B cell (primary cell): Measurements from ENCODE around the gene RNF26. TPM values are rescaled to one million over a fixed set of nuclear protein-coding genes. Genes with fewer than 3 reads are reported as not detected.

Source experiments
- ATAC-seq: fragments of 200-7000 bp; cut with Tn5 transposase; one replicate; pipeline ENCODE4 v1.10.0; 2021; ENCODE audit warnings: low read depth, mild to moderate bottlenecking, moderate number of reproducible peaks, moderate library complexity
- CTCF ChIA-PET: fragments of 350-600 bp; sonication (Branson Sonifier 250); formaldehyde crosslinking; loops from one replicate; lab custom pipeline; 2021; ENCODE audit warnings: antibody characterized with exemption, inconsistent platforms; lab: Charles Lee
- POLR2A ChIA-PET: fragments of 350-600 bp; sonication (Branson Sonifier 250); formaldehyde crosslinking; loops from one replicate; lab custom pipeline; 2021; ENCODE audit warnings: antibody characterized with exemption; lab: Charles Lee
- DNase-seq: peaks from one replicate; pipeline ENCODE4 v3.0.0; 2013
- H2AFZ ChIP-seq: 2 replicates; pipeline ENCODE4 v1.6.1; 2012; ENCODE audit warnings: mild to moderate bottlenecking, low read depth, low read length; ENCODE audit not compliant: insufficient read depth, poor library complexity, severe bottlenecking
- H3K27ac ChIP-seq, 2 donors: 1 replicate in 1 of 2; 2 replicates in 1 of 2; pipeline ENCODE4 v1.5.1; 2012 to 2013; ENCODE audit warnings: low read length in 2 of 2, mild to moderate bottlenecking in 2 of 2, moderate library complexity in 1 of 2
- H3K27me3 ChIP-seq, 4 experiments: fragments of 200-600 bp in 1 of 4; sonication (generic) in 1 of 4; replicated peaks in 1 of 4; 1 replicate in 2 of 4; 2 replicates in 2 of 4; pipeline versions ENCODE4 v1.6.1 to v1.7.0; 2013 to 2016; ENCODE audit warnings: low read length in 3 of 4, mild to moderate bottlenecking in 2 of 4, mixed read lengths in 1 of 4, moderate library complexity in 1 of 4; ENCODE audit not compliant: insufficient read depth in 4 of 4, control insufficient read depth in 3 of 4; ENCODE audit errors: control extremely low read depth in 1 of 4
- H3K36me3 ChIP-seq, 2 experiments: replicated peaks in 1 of 2; 1 replicate in 1 of 2; 2 replicates in 1 of 2; pipeline versions ENCODE4 v1.6.1 to v1.7.1; 2013; ENCODE audit warnings: low read length in 1 of 2; ENCODE audit not compliant: insufficient read depth in 2 of 2, control insufficient read depth in 1 of 2; ENCODE audit errors: control extremely low read depth in 1 of 2, extremely low read depth in 1 of 2
- H3K4me1 ChIP-seq, 2 donors: fragments of 200-600 bp in 1 of 2; sonication (generic) in 1 of 2; 1 replicate in 1 of 2; 2 replicates in 1 of 2; pipeline versions ENCODE4 v1.5.1 to v1.6.1; 2013 to 2017; ENCODE audit warnings: low read length in 2 of 2; ENCODE audit not compliant: control insufficient read depth in 2 of 2, insufficient read depth in 2 of 2
- H3K4me2 ChIP-seq: replicated peaks from 2 replicates; pipeline ENCODE3; 2012; ENCODE audit warnings: mild to moderate bottlenecking, low read depth, low read length; ENCODE audit not compliant: poor library complexity, severe bottlenecking
- H3K4me3 ChIP-seq, 5 experiments: fragments of 200-600 bp in 1 of 5; sonication (generic) in 1 of 5; 1 replicate in 3 of 5; 2 replicates in 2 of 5; pipeline versions ENCODE4 v1.5.1 to v1.7.0; 2011 to 2016; ENCODE audit warnings: low read length in 4 of 5, mild to moderate bottlenecking in 4 of 5, low read depth in 2 of 5, control low read depth in 1 of 5, moderate library complexity in 1 of 5; ENCODE audit not compliant: insufficient read depth in 1 of 5; ENCODE audit errors: control extremely low read depth in 1 of 5, extremely low read depth in 1 of 5
- H3K79me2 ChIP-seq: fragments of 200-600 bp; sonication (generic); one replicate; pipeline ENCODE4 v1.6.0; 2016; ENCODE audit warnings: low read length; ENCODE audit not compliant: control insufficient read depth, insufficient read depth
- H3K9ac ChIP-seq: fragments of 200-600 bp; sonication (generic); 2 replicates; pipeline ENCODE4 v1.6.1; 2017; ENCODE audit warnings: mild to moderate bottlenecking, low read length, moderate library complexity
- H3K9me3 ChIP-seq, 3 donors: one replicate each; pipeline versions ENCODE4 v1.6.1 to v1.7.1; 2013; ENCODE audit warnings: low read length in 2 of 3; ENCODE audit not compliant: control insufficient read depth in 2 of 3, insufficient read depth in 1 of 3; ENCODE audit errors: control extremely low read depth in 1 of 3
- H4K20me1 ChIP-seq: 2 replicates; pipeline ENCODE4 v1.6.0; 2012; ENCODE audit warnings: mild to moderate bottlenecking, low read length; ENCODE audit not compliant: insufficient read depth, control insufficient read depth, poor library complexity, severe bottlenecking
- H3K27ac Mint-ChIP-seq: one replicate; pipeline ENCODE4 v1.8.0; 2021; ENCODE audit warnings: mixed read lengths
- H3K27me3 Mint-ChIP-seq: one replicate; pipeline ENCODE4 v1.8.0; 2021; ENCODE audit warnings: mixed read lengths
- H3K4me1 Mint-ChIP-seq: one replicate; pipeline ENCODE4 v1.8.0; 2021; ENCODE audit warnings: mixed read lengths
- H3K4me3 Mint-ChIP-seq: one replicate; pipeline ENCODE4 v1.8.0; 2021; ENCODE audit warnings: mixed read lengths
- H3K9me3 Mint-ChIP-seq: one replicate; pipeline ENCODE4 v1.8.0; 2022; ENCODE audit warnings: mixed read lengths; ENCODE audit not compliant: insufficient read depth
- EZH2 ChIP-seq: IDR thresholded peaks from 2 replicates; pipeline ENCODE4 v1.6.1; 2012; ENCODE audit warnings: borderline replicate concordance, low read depth, mild to moderate bottlenecking, moderate library complexity, low read length; ENCODE audit not compliant: insufficient read depth, poor library complexity, severe bottlenecking
- WGBS: methylation state at CpG from one replicate; pipeline ENCODE4 v1.1.5; 2013; ENCODE audit warnings: missing lambda C conversion rate; ENCODE audit not compliant: insufficient coverage; 5-methylcytosine and 5-hydroxymethylcytosine counted together
- intact Hi-C: fragments of 100-400 bp; cut with micrococcal nuclease; formaldehyde crosslinking; loops from one replicate; pipeline ENCODE4 v1.10.0; 2022
- polyA plus RNA-seq: library from polyadenylated mRNA; depleted of rRNA; stranded (reverse); fragments of >200 nt; gene quantifications from 2 replicates; pipeline ENCODE4 v1.2.3, GENCODE V29; 2012
- total RNA-seq, 2 donors: library from RNA; stranded (reverse); fragments of 120-200 nt in 1 of 2; gene quantifications; 1 replicate in 1 of 2; 2 replicates in 1 of 2; pipeline versions ENCODE4 v1.2.3 to v1.2.4, GENCODE V29; 2013 to 2022
- TF ChIP-seq, protein P1 (sequence below): fragments of 200-600 bp; IDR thresholded peaks from one replicate; pipeline ENCODE4 v1.8.0; 2022; ENCODE audit warnings: antibody characterized with exemption, mild to moderate bottlenecking

Gene RNF26
- total and polyA plus RNA-seq, 2 donors (not counting 1 experiment from before 2014, with no cell fraction given): 15.5 to 21.8 TPM

DNA sequence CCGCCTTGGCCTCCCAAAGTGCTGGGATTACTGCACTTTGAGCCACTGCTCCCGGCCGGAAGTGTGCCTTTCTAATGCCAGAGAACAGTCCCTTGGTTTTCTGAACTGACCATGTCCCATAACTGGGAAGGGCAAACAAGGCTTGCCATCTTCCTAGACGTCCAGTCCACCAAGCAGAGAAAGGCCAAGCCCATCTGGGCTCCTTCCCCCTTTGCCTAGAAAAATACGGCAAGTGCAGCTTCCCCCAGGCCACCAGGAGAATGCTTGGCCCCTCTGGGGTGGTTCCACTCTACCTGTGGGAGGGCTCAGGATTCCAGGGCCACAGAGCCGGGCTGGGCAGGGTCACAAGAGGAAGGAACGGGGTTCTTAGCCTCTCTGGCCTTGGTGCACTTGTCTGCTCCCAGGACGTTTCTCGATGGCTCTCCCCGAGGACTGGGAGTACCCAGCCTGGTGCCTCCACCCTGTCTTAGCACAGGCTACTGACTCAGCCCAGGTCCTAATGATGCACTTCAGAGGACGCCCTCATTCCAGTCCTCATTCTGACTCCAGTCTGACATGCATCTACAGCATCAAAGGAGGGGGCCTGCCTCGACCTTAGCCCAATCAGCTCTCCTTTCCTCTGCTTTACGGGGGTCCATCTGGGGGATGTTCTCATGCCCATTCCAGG lies 46.0 kb downstream of the RNF26 start:
- Mint-ChIP-seq H3K27me3 (peaks cover 5% of the 10 kb centered on the region), H3K9me3 (no peaks in the 10 kb centered on the region), H3K4me1 (peaks cover 6% of the 10 kb centered on the region), H3K27ac (no peak overlapping the region), H3K4me3 (no peak overlapping the region)
- Histone ChIP-seq H3K4me3 (no peak overlapping the region), H3K4me2 (no peak overlapping the region), H3K27me3 (peaks cover 0 to 30% (median 15%) of the 10 kb centered on the region in 4 experiments), H3K79me2 (no peaks in the 10 kb centered on the region), H3K9me3 (peaks cover 0 to 4% (median 0%) of the 10 kb centered on the region in 3 donors), H2AFZ (no peak overlapping the region), H3K4me1 (peaks cover 12 to 17% of the 10 kb centered on the region in 2 donors), H3K9ac (no peak overlapping the region), H3K36me3 (no peaks in the 10 kb centered on the region), H4K20me1 (no peaks in the 10 kb centered on the region), H3K27ac (no peak overlapping the region)
- ChIA-PET POLR2A (no interaction called here), CTCF (interaction anchor here (0.9 to 6.5 kb wide), 8 partner anchors 11 to 46 kb away, joined by 3 to 61 read pairs (median 4); partner anchors contain the start of genes C1QTNF5 and RNF26)
- 89% methylated on average over 11 of the region's 13 CpGs for WGBS
- TF ChIP-seq EZH2: no peak
- TF ChIP-seq, protein P1, sequence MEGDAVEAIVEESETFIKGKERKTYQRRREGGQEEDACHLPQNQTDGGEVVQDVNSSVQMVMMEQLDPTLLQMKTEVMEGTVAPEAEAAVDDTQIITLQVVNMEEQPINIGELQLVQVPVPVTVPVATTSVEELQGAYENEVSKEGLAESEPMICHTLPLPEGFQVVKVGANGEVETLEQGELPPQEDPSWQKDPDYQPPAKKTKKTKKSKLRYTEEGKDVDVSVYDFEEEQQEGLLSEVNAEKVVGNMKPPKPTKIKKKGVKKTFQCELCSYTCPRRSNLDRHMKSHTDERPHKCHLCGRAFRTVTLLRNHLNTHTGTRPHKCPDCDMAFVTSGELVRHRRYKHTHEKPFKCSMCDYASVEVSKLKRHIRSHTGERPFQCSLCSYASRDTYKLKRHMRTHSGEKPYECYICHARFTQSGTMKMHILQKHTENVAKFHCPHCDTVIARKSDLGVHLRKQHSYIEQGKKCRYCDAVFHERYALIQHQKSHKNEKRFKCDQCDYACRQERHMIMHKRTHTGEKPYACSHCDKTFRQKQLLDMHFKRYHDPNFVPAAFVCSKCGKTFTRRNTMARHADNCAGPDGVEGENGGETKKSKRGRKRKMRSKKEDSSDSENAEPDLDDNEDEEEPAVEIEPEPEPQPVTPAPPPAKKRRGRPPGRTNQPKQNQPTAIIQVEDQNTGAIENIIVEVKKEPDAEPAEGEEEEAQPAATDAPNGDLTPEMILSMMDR: no peak
- DNase-seq (peak; percentile 36), ATAC-seq (no peak)
- intact Hi-C loops: no loop called here

DNA sequence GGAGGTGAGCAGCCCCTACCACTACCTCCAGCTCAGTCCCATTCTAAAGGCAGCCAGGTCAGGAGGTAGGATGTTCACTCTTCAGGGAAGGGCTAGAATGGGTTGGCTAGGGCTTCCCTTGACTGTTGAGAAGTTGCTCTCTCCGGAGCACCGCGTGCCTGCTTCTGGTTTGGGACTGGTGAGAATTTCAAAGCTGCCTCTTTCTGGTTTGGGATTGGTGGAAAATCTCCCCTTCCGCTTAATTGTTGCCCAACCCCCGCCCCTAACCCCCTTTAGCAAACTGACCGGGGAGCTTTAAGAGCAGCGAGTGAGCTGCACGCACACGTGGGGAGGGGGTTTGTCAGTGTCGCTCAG lies 46.5 kb downstream of the RNF26 start:
- no peak for ATAC-seq
- H2AFZ ChIP-seq: peak overlapping the region; percentile 88
- peaks cover 6% of the 10 kb centered on the region for H3K4me1 Mint-ChIP-seq
- peak overlapping the region; percentile 98 for H3K4me2 ChIP-seq
- H3K79me2 ChIP-seq: no peaks in the 10 kb centered on the region
- intact Hi-C loops: loop anchor here (1.0 kb wide), 3 partner anchors 17 to 47 kb away; partner anchors contain the start of gene RNF26
- H3K36me3 ChIP-seq: no peaks in the 10 kb centered on the region
- POLR2A ChIA-PET: no interaction called here
- H3K4me3 ChIP-seq: peak overlapping the region in 4 of 5 experiments; percentile 51 to 72 (median 54)
- peaks cover 5% of the 10 kb centered on the region for H3K27me3 Mint-ChIP-seq
- no peak overlapping the region for H3K4me3 Mint-ChIP-seq
- peaks cover 0 to 4% (median 0%) of the 10 kb centered on the region in 3 donors for H3K9me3 ChIP-seq
- DNase-seq: no peak
- no peaks in the 10 kb centered on the region for H3K9me3 Mint-ChIP-seq
- H3K9ac ChIP-seq: peak overlapping the region; percentile 82
- TF ChIP-seq, protein P1: no peak
- no peak for TF ChIP-seq EZH2
- 0% methylated on average over 1 of the region's 10 CpGs for WGBS
- H3K27me3 ChIP-seq: peaks cover 0 to 27% (median 16%) of the 10 kb centered on the region in 4 experiments
- no peak overlapping the region for H3K27ac Mint-ChIP-seq
- CTCF ChIA-PET: interaction anchor here (0.6 to 6.5 kb wide), 12 partner anchors 12 to 728 kb away, joined by 3 to 61 read pairs (median 4); partner anchors contain the start of genes C1QTNF5, CBL and RNF26
- H3K4me1 ChIP-seq: peaks cover 12 to 17% of the 10 kb centered on the region in 2 donors
- H3K27ac ChIP-seq: no peak overlapping the region
- H4K20me1 ChIP-seq: no peaks in the 10 kb centered on the region
